H1 (cell line): Measurements from ENCODE around the gene MANSC1. TPM values are rescaled to one million over a fixed set of nuclear protein-coding genes. Genes with fewer than 3 reads are reported as not detected.

ENCODE experiments used
- CTCF ChIA-PET: fragments of 300-600 bp; sonication (Branson Sonifier 250); formaldehyde crosslinking; loops from one replicate; lab custom pipeline; 2021; ENCODE audit not compliant: partially characterized antibody; lab: Charles Lee
- POLR2A ChIA-PET: fragments of 300-600 bp; sonication (Branson Sonifier 250); formaldehyde crosslinking; loops from one replicate; lab custom pipeline; 2021; ENCODE audit warnings: inconsistent platforms; ENCODE audit not compliant: partially characterized antibody; lab: Charles Lee
- DNase-seq, 2 experiments: peaks; one replicate each; pipeline versions ENCODE4 v3.0.0 to v3.0.0-alpha.2; 2010 to 2022; ENCODE audit warnings: low spot score in 2 of 2, low read depth in 1 of 2, mixed read lengths in 1 of 2
- FAIRE-seq: peaks from 2 replicates; lab custom pipeline; 2011; peaks lifted over from hg19 to GRCh38; lab: Jason Lieb, UNC
- H2AFZ ChIP-seq: 2 replicates; pipeline ENCODE4 v1.8.1; 2012; ENCODE audit warnings: low read length, inconsistent platforms
- H2AK5ac ChIP-seq: 2 replicates; pipeline ENCODE4 v1.6.1; 2013; ENCODE audit warnings: low read depth, low read length
- H2BK120ac ChIP-seq: replicated peaks from 2 replicates; pipeline ENCODE3; 2013; ENCODE audit warnings: low read depth, low read length, inconsistent platforms
- H2BK12ac ChIP-seq: 2 replicates; pipeline ENCODE4 v1.6.1; 2013; ENCODE audit warnings: low read depth, low read length
- H2BK15ac ChIP-seq: 2 replicates; pipeline ENCODE4 v1.6.1; 2013; ENCODE audit warnings: low read length
- H2BK20ac ChIP-seq: 2 replicates; pipeline ENCODE4 v1.6.1; 2013; ENCODE audit warnings: low read length
- H2BK5ac ChIP-seq: 2 replicates; pipeline ENCODE4 v1.6.1; 2013; ENCODE audit warnings: low read depth, low read length
- H3K14ac ChIP-seq: 2 replicates; pipeline ENCODE4 v1.6.1; 2013; ENCODE audit warnings: inconsistent platforms; ENCODE audit not compliant: insufficient read length
- H3K18ac ChIP-seq: 2 replicates; pipeline ENCODE4 v1.6.1; 2013; ENCODE audit warnings: low read length; ENCODE audit errors: extremely low read depth
- H3K23ac ChIP-seq: 2 replicates; pipeline ENCODE4 v1.6.1; 2013; ENCODE audit warnings: inconsistent platforms; ENCODE audit not compliant: insufficient read length
- H3K23me2 ChIP-seq: 2 replicates; pipeline ENCODE4 v1.6.1; 2013; ENCODE audit warnings: low read depth, low read length
- H3K27ac ChIP-seq: 2 replicates; pipeline ENCODE4 v1.6.1; 2011; ENCODE audit warnings: low read depth, low read length, inconsistent platforms
- H3K27me3 ChIP-seq, 4 experiments: replicated peaks in 1 of 4; 1 replicate in 1 of 4; 2 replicates in 3 of 4; pipeline versions ENCODE4 v1.6.1 to v1.8.1; 2011 to 2013; ENCODE audit warnings: low read length in 3 of 4, mild to moderate bottlenecking in 3 of 4, inconsistent platforms in 2 of 4, mixed read lengths in 2 of 4, moderate library complexity in 1 of 4; ENCODE audit not compliant: control insufficient read depth in 3 of 4, insufficient read depth in 3 of 4; ENCODE audit errors: extremely low read depth in 1 of 4
- H3K36me3 ChIP-seq, 4 experiments: 2 replicates each; pipeline versions ENCODE4 v1.6.1 to v1.8.1; 2011 to 2013; ENCODE audit warnings: mild to moderate bottlenecking in 4 of 4, low read length in 3 of 4, moderate library complexity in 2 of 4, control low read depth in 1 of 4, inconsistent platforms in 1 of 4; ENCODE audit not compliant: insufficient read depth in 4 of 4, control insufficient read depth in 2 of 4
- H3K4ac ChIP-seq: replicated peaks from 2 replicates; pipeline ENCODE3; 2013; ENCODE audit warnings: low read length, low read depth, mixed read lengths, inconsistent platforms; ENCODE audit not compliant: insufficient read length
- H3K4me1 ChIP-seq, 4 experiments: replicated peaks in 1 of 4; 1 replicate in 1 of 4; 2 replicates in 3 of 4; pipeline versions ENCODE4 v1.6.1 to v1.8.1; 2011 to 2013; ENCODE audit warnings: low read length in 3 of 4, inconsistent platforms in 2 of 4, mixed read lengths in 1 of 4; ENCODE audit not compliant: insufficient read depth in 4 of 4, control insufficient read depth in 3 of 4
- H3K4me2 ChIP-seq, 2 experiments: 2 replicates each; pipeline versions ENCODE4 v1.6.1 to v1.8.1; 2011 to 2013; ENCODE audit warnings: low read depth in 2 of 2, low read length in 2 of 2, control low read depth in 1 of 2, inconsistent platforms in 1 of 2, mild to moderate bottlenecking in 1 of 2; ENCODE audit not compliant: insufficient read depth in 1 of 2
- H3K4me3 ChIP-seq, 4 experiments: fragments of 200-600, 300-600 bp in 1 of 4; sonication (generic), shearing (Covaris generic), sonication (Bioruptor Twin) in 1 of 4; 2 replicates each; pipeline versions ENCODE4 v1.5.1 to v1.8.1; 2011 to 2016; ENCODE audit warnings: low read length in 4 of 4, low read depth in 3 of 4, control low read depth in 2 of 4, inconsistent platforms in 2 of 4, mild to moderate bottlenecking in 2 of 4, mixed read lengths in 1 of 4, moderate library complexity in 1 of 4; ENCODE audit not compliant: insufficient read depth in 2 of 4; ENCODE audit errors: extremely low read depth in 1 of 4
- H3K56ac ChIP-seq: replicated peaks from 2 replicates; pipeline ENCODE3; 2013; ENCODE audit warnings: low read depth, mild to moderate bottlenecking, mixed read lengths, low read length, inconsistent platforms; ENCODE audit not compliant: insufficient read length
- H3K79me1 ChIP-seq: 2 replicates; pipeline ENCODE4 v1.6.1; 2013; ENCODE audit warnings: low read depth, low read length, control low read depth
- H3K79me2 ChIP-seq, 2 experiments: 2 replicates each; pipeline versions ENCODE4 v1.6.1 to v1.8.1; 2012 to 2013; ENCODE audit warnings: low read length in 2 of 2, mild to moderate bottlenecking in 2 of 2, inconsistent platforms in 1 of 2; ENCODE audit not compliant: insufficient read depth in 2 of 2, control insufficient read depth in 1 of 2
- H3K9ac ChIP-seq, 4 experiments: replicated peaks in 1 of 4; 1 replicate in 1 of 4; 2 replicates in 3 of 4; pipeline versions ENCODE4 v1.6.1 to v1.8.1; 2011 to 2013; ENCODE audit warnings: low read depth in 3 of 4, low read length in 3 of 4, control low read depth in 2 of 4, mild to moderate bottlenecking in 2 of 4, moderate library complexity in 2 of 4, inconsistent platforms in 1 of 4; ENCODE audit errors: extremely low read depth in 1 of 4
- H3K9me3 ChIP-seq, 2 experiments: 2 replicates each; pipeline versions ENCODE4 v1.6.1 to v1.8.1; 2012 to 2013; ENCODE audit warnings: mild to moderate bottlenecking in 2 of 2, moderate library complexity in 2 of 2, control low read depth in 1 of 2, inconsistent platforms in 1 of 2, low read depth in 1 of 2, low read length in 1 of 2, mixed read lengths in 1 of 2; ENCODE audit not compliant: insufficient read depth in 2 of 2
- H4K20me1 ChIP-seq, 2 experiments: replicated peaks in 1 of 2; 2 replicates each; pipeline versions ENCODE3 to v1.8.1; 2011 to 2013; ENCODE audit warnings: inconsistent platforms in 2 of 2, low read length in 2 of 2, mild to moderate bottlenecking in 1 of 2; ENCODE audit not compliant: insufficient read depth in 2 of 2, control insufficient read depth in 1 of 2
- H4K5ac ChIP-seq: 2 replicates; pipeline ENCODE4 v1.6.1; 2013; ENCODE audit warnings: low read length, low read depth, mixed read lengths, inconsistent platforms; ENCODE audit not compliant: insufficient read length
- H4K8ac ChIP-seq: 2 replicates; pipeline ENCODE4 v1.8.0; 2013; ENCODE audit warnings: mild to moderate bottlenecking, moderate library complexity, low read length, inconsistent platforms; ENCODE audit not compliant: insufficient read depth; ENCODE audit errors: extremely low read depth
- H4K91ac ChIP-seq: replicated peaks from 2 replicates; pipeline ENCODE3; 2013; ENCODE audit warnings: low read length, mixed read lengths, inconsistent platforms; ENCODE audit not compliant: insufficient read length
- CHD1 ChIP-seq: IDR thresholded peaks from 2 replicates; pipeline ENCODE4 v1.6.1; 2012; ENCODE audit warnings: low read depth, low read length, improper control_type of control experiment
- CTBP2 ChIP-seq: IDR thresholded peaks from 2 replicates; pipeline ENCODE4 v1.7.0; 2011; ENCODE audit warnings: borderline replicate concordance, mild to moderate bottlenecking, moderate library complexity, mixed read lengths, low read length; ENCODE audit not compliant: insufficient read depth, insufficient read length
- EGR1 ChIP-seq: IDR thresholded peaks from 2 replicates; pipeline ENCODE4 v1.6.1; 2011; ENCODE audit warnings: low read depth, low read length, borderline replicate concordance
- EP300 ChIP-seq, 2 experiments: IDR thresholded peaks; 1 replicate in 1 of 2; 2 replicates in 1 of 2; pipeline ENCODE4 v1.6.1; 2011 to 2012; ENCODE audit warnings: low read depth in 2 of 2, low read length in 2 of 2, mild to moderate bottlenecking in 2 of 2, borderline replicate concordance in 1 of 2, inconsistent platforms in 1 of 2, moderate library complexity in 1 of 2
- HDAC2 ChIP-seq, 2 experiments: fragments of 300-600 bp in 1 of 2; sonication (generic) in 1 of 2; IDR thresholded peaks; 2 replicates each; pipeline ENCODE4 v1.6.1; 2011 to 2012; ENCODE audit warnings: low read depth in 2 of 2, low read length in 2 of 2, mild to moderate bottlenecking in 2 of 2, moderate library complexity in 2 of 2, borderline replicate concordance in 1 of 2, inconsistent platforms in 1 of 2
- PHF8 ChIP-seq: fragments of 200-600 bp; sonication (generic); conservative IDR thresholded peaks from 2 replicates; pipeline ENCODE4 v1.7.1; 2012; ENCODE audit warnings: low read depth, mild to moderate bottlenecking, inconsistent platforms, low read length, moderate library complexity
- SIN3A ChIP-seq, 2 experiments: IDR thresholded peaks in 1 of 2; conservative IDR thresholded peaks in 1 of 2; 2 replicates each; pipeline ENCODE4 v1.6.1; 2011 to 2012; ENCODE audit warnings: low read length in 2 of 2, improper control_type of control experiment in 1 of 2, low read depth in 1 of 2, mild to moderate bottlenecking in 1 of 2
- USF2 ChIP-seq: IDR thresholded peaks from 2 replicates; pipeline ENCODE4 v1.6.1; 2011; ENCODE audit warnings: low read length, improper control_type of control experiment
- ZNF274 ChIP-seq: IDR thresholded peaks from 2 replicates; pipeline ENCODE4 v1.7.0; 2012; ENCODE audit warnings: low read length, borderline replicate concordance; ENCODE audit errors: extremely low read depth
- whole genome bisulfite sequencing, 2 experiments: shearing (Covaris generic) in 1 of 2; methylation state at CpG; one replicate each; pipeline versions ENCODE4 v1.1.6 to v1.1.7; 2013 to 2015; ENCODE audit warnings: low lambda C conversion rate in 2 of 2, mixed read lengths in 2 of 2, inconsistent platforms in 1 of 2, low coverage in 1 of 2, missing lambda C conversion rate in 1 of 2; ENCODE audit not compliant: insufficient replicate concordance in 2 of 2, insufficient coverage in 1 of 2, insufficient read length in 1 of 2; ENCODE audit errors: extremely low coverage in 1 of 2, missing lambda C conversion rate in 1 of 2; 5-methylcytosine and 5-hydroxymethylcytosine counted together
- polyA plus RNA-seq, 7 experiments: library from polyadenylated mRNA; depleted of rRNA in 3 of 7; stranded (reverse) in 5 of 7; unstranded in 2 of 7; fragments of >200 nt in 5 of 7; fragments of 200-250 nt in 2 of 7; gene quantifications; 1 replicate in 5 of 7; 2 replicates in 1 of 7; 4 replicates in 1 of 7; pipeline versions ENCODE4 v1.2.1 to v1.2.3, GENCODE V29; 2011 to 2013; ENCODE audit warnings: missing spikeins in 2 of 7, mixed read lengths in 2 of 7
- total RNA-seq: library from RNA; stranded (reverse); fragmentation: NEBNext Ultra II Directional; extraction: Animal tissue kit (Norgen Biotek cat#: 25700); gene quantifications from 2 replicates; pipeline ENCODE4 v1.2.1, GENCODE V29; 2021

MANSC1 gene
- total and polyA plus RNA-seq, 2 of the 8 experiments (the other 6 are each of a cell fraction or from before 2014, with no cell fraction given) = 2.0 to 8.9 TPM

GRCh38 chr12:12319451-12320183 is 30.4 kb downstream of the MANSC1 start:
- H4K91ac ChIP-seq = no peak overlapping the region
- peak overlapping the region; percentile 54; the same call in 1 of the 2 replicates for H2AFZ ChIP-seq
- no peaks in the 10 kb centered on the region; the same call in 1 of the 2 replicates for H3K79me1 ChIP-seq
- H4K8ac ChIP-seq = no peak overlapping the region
- no peak overlapping the region for H2BK120ac ChIP-seq
- no peaks in the 10 kb centered on the region; a peak in 1 of 4 replicates for H3K9me3 ChIP-seq
- peak overlapping the region in 2 of 4 experiments; percentile 1 to 19; a peak in 3 of 8 replicates for H3K4me3 ChIP-seq
- TF ChIP-seq CHD1 (no peak), CTBP2 (no peak), HDAC2 (IDR thresholded peaks at IDR 0.05; ENCODE audit: borderline replicate concordance in 1 of 2, low read depth in 2 of 2, low read length in 2 of 2) (no peak), EP300 (IDR thresholded peaks at IDR 0.05; ENCODE audit: borderline replicate concordance in 1 of 2, low read depth in 2 of 2, low read length in 2 of 2) (no peak), PHF8 (no peak), USF2 (no peak), ZNF274 (no peak), EGR1 (no peak), SIN3A (conservative IDR thresholded peaks at IDR 0.05 in 1 of 2, IDR thresholded peaks at IDR 0.05 in 1 of 2; ENCODE audit: low read depth in 1 of 2, low read length in 2 of 2) (no peak)
- no peaks in the 10 kb centered on the region for H3K79me2 ChIP-seq
- H3K36me3 ChIP-seq = no peaks in the 10 kb centered on the region
- H3K4me1 ChIP-seq = peaks cover 2 to 6% (median 3%) of the 10 kb centered on the region in 4 experiments; a peak in 4 of 7 replicates
- H3K27me3 ChIP-seq = no peaks in the 10 kb centered on the region
- H2BK5ac ChIP-seq = no peak overlapping the region
- no peaks in the 10 kb centered on the region for H4K20me1 ChIP-seq
- CTCF ChIA-PET = interaction anchor here (0.6 to 1.8 kb wide), 12 partner anchors 10 to 236 kb away, joined by 3 to 13 read pairs (median 5); partner anchors contain the start of gene MANSC1
- H3K18ac ChIP-seq = no peak overlapping the region
- POLR2A ChIA-PET = interaction anchor here (0.6 to 1.5 kb wide), 4 partner anchors 34 to 111 kb away, joined by 3 to 5 read pairs (median 3); partner anchors contain the start of gene LRP6
- no peaks in the 10 kb centered on the region for H3K23me2 ChIP-seq
- H3K4me2 ChIP-seq = peak overlapping the region in 1 of 2 experiments; percentile 35; a peak in 3 of 4 replicates
- 54% methylated on average over 9 of the region's 9 CpGs; no CpG with 5 or more reads in 1 of the 2 experiments for WGBS, 2 experiments
- peak; percentile 83 for FAIRE-seq
- no peak overlapping the region; the same call in 1 of the 2 replicates for H2AK5ac ChIP-seq
- no peak overlapping the region for H3K4ac ChIP-seq
- no peak overlapping the region; the same call in 1 of the 2 replicates for H2BK12ac ChIP-seq
- no peak overlapping the region for H4K5ac ChIP-seq
- H3K27ac ChIP-seq = no peak overlapping the region
- H3K14ac ChIP-seq = no peak overlapping the region
- DNase-seq = no peak
- H2BK15ac ChIP-seq = no peak overlapping the region
- H3K23ac ChIP-seq = no peak overlapping the region
- H2BK20ac ChIP-seq = peak overlapping the region; percentile 43; the same call in 1 of the 2 replicates
- no peak overlapping the region for H3K56ac ChIP-seq
- H3K9ac ChIP-seq = no peak overlapping the region
